Measurements from ENCODE around the gene SIX1. TPM values are rescaled to one million over a fixed set of nuclear protein-coding genes. Genes with fewer than 3 reads are reported as not detected.
A peak's percentile ranks its signal among the peaks of the same experiment; 100 is the strongest.

Gene SIX1
- total RNA-seq, 1 experiment from 2014 or later: 0.32 TPM

DNA sequence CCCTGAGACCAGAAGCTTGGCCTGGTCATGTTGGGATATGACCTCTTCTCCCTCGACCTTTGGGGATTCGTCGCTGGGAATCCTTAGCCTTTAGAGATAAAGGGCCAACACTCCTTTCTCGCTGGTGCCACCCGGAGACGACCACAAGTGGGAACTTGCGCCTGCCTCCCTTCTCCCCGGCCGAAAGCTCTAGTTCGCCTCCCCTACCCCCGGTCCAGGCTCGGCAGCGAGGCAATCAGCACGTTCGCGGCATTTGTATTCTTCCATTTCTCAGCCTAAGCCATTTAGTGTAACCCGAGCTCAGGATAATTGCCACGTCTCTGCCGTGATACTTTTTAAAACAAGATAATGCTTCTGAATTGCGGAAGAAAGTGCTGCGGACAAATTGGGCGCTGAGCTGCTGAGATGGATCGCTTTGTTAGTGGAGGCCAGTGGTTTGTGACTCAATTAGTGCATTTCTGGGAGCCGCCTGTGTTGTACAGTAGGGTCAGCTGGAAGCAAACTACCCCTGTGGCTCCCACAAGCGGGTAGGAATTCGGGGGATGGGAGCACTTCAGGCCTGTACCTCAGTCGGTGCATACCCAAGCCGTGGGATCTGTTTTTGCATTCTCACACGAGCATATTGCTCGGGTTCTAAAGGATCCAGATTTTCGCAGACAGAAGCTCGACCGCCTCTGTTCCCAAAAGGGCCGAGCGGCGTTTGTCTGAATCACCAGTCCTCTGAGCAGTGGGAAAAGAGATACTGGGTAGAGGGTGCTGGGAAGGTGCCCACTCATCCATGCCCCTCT, 6.8 kb upstream of the SIX1 start:
- H3K4me3 Mint-ChIP-seq (ENCODE audit: unreplicated experiment): peak overlapping the region; percentile 87

DNA sequence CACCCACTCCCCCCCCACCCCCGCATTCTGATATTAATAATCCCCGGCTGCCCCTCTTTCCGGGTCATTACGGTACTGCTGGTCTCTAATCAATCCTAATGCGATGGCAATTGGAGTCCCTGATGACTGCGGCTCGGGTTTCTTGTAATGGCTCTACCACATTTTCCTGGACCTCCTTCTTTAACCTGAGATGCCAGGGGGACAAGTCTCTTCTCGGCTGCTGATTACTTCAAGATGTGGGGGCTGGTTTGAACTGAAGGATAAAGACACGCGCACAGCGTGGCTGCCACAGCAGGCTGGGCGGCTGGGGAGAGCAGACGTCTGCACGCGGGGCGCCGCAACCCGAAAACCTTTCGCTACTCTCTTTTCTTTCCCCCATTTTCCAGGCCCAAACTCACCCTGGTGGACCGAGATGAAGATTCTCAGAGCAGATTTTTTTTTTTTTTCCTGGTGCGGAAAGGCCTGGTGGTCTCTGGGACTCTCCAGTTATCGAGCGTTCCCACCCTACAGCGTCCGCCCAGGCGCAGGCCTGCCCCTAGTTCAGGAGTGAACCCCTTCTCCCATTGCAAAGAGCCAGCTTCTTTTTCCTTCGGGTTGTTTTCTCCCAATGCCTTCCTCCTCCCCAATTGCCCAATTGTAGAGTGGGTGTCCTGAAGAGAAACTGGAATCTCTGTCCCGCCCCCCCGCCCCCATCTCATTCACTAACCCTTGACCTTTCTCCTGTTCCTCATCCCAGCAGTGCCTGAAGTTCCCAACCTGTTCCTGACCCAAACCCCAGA, 6.0 kb upstream of the SIX1 start:
- no peak for DNase-seq
- intact Hi-C loops (cut with micrococcal nuclease; ENCODE audit: unreplicated experiment): no loop called here
- Mint-ChIP-seq H3K4me1 (ENCODE audit: low read depth, unreplicated experiment) (peaks cover 34% of the 10 kb centered on the region), H3K27me3 (ENCODE audit: insufficient read depth, unreplicated experiment) (peaks cover 24% of the 10 kb centered on the region), H3K9me3 (ENCODE audit: unreplicated experiment) (no peaks in the 10 kb centered on the region), H3K4me3 (ENCODE audit: unreplicated experiment) (no peak overlapping the region), H3K27ac (ENCODE audit: unreplicated experiment) (no peak overlapping the region), H3K36me3 (ENCODE audit: insufficient read depth, unreplicated experiment) (peaks cover 1% of the 10 kb centered on the region)
- H3K4me3 ChIP-seq (ENCODE audit: low read depth, low read length): no peak overlapping the region
- no peaks in the 10 kb centered on the region for H3K36me3 ChIP-seq (ENCODE audit: control insufficient read depth, insufficient read depth, low read length)
- H3K9me3 ChIP-seq: no peaks in the 10 kb centered on the region
- CTCF ChIA-PET: no interaction called here
- peaks cover 1% of the 10 kb centered on the region; the same call in 1 of the 2 replicates for H3K27me3 ChIP-seq (replicated peaks; ENCODE audit: control insufficient read depth, insufficient read depth, low read length)
- peaks cover 20% of the 10 kb centered on the region for H3K4me1 ChIP-seq
- TF ChIP-seq, protein P1, sequence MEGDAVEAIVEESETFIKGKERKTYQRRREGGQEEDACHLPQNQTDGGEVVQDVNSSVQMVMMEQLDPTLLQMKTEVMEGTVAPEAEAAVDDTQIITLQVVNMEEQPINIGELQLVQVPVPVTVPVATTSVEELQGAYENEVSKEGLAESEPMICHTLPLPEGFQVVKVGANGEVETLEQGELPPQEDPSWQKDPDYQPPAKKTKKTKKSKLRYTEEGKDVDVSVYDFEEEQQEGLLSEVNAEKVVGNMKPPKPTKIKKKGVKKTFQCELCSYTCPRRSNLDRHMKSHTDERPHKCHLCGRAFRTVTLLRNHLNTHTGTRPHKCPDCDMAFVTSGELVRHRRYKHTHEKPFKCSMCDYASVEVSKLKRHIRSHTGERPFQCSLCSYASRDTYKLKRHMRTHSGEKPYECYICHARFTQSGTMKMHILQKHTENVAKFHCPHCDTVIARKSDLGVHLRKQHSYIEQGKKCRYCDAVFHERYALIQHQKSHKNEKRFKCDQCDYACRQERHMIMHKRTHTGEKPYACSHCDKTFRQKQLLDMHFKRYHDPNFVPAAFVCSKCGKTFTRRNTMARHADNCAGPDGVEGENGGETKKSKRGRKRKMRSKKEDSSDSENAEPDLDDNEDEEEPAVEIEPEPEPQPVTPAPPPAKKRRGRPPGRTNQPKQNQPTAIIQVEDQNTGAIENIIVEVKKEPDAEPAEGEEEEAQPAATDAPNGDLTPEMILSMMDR (IDR thresholded peaks at IDR 0.05; ENCODE audit: insufficient read depth in 1 of 2, low read depth in 1 of 2, low read length in 1 of 2, severe bottlenecking in 1 of 2, unreplicated experiment in 1 of 2): no peak
- no TSS peak for BruUV-seq (replicated peaks)
- POLR2A ChIA-PET: no interaction called here

More for the DNA sequence above, 6.8 kb upstream of the SIX1 start:
- Mint-ChIP-seq H3K4me1 (ENCODE audit: low read depth, unreplicated experiment) (peaks cover 26% of the 10 kb centered on the region), H3K9me3 (ENCODE audit: unreplicated experiment) (no peaks in the 10 kb centered on the region), H3K36me3 (ENCODE audit: insufficient read depth, unreplicated experiment) (no peaks in the 10 kb centered on the region), H3K27me3 (ENCODE audit: insufficient read depth, unreplicated experiment) (peaks cover 24% of the 10 kb centered on the region), H3K27ac (ENCODE audit: unreplicated experiment) (no peak overlapping the region)
- H3K9me3 ChIP-seq: no peaks in the 10 kb centered on the region
- TF ChIP-seq, protein P1 (IDR thresholded peaks at IDR 0.05; ENCODE audit: insufficient read depth in 1 of 2, low read depth in 1 of 2, low read length in 1 of 2, severe bottlenecking in 1 of 2, unreplicated experiment in 1 of 2): no peak
- no TSS peak for BruUV-seq (replicated peaks)
- peaks cover 12% of the 10 kb centered on the region for H3K4me1 ChIP-seq
- CTCF ChIA-PET: interaction anchor here (1.0 kb wide), 1 partner anchor 12 kb away, joined by 3 read pairs; no protein-coding TSS in a partner anchor
- POLR2A ChIA-PET: no interaction called here
- intact Hi-C loops (cut with micrococcal nuclease; ENCODE audit: unreplicated experiment): no loop called here
- H3K27me3 ChIP-seq (replicated peaks; ENCODE audit: control insufficient read depth, insufficient read depth, low read length): peaks cover 1% of the 10 kb centered on the region; the same call in 1 of the 2 replicates
- peak overlapping the region; percentile 59 for H3K4me3 ChIP-seq (ENCODE audit: low read depth, low read length)
- no peaks in the 10 kb centered on the region for H3K36me3 ChIP-seq (ENCODE audit: control insufficient read depth, insufficient read depth, low read length)
- DNase-seq: no peak

DNA sequence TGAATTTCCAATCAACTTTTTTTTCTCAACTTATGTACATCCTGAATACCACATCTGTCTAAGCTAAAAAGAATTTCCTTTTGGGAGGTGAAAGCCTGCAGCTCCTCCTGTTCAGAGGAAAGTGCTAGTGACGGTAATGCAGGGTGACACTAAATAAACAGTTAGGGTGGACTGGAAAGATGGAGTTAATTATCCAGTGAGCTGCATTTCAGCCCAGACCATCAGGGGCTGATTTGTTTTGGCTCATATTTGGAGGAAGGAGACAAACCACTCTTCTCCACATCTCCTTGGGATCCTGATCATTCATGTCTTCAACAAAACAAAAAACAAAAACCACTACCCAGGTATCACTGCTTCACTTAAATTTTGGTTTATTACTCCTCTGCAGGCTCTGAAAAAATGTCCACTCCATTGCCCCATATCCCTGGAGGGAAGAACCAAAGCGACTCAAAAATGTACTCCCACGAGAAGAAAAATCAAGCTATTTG, 5.1 kb upstream of the SIX1 start:
- DNase-seq: no peak
- peaks cover 1% of the 10 kb centered on the region for H3K27me3 ChIP-seq (replicated peaks; ENCODE audit: control insufficient read depth, insufficient read depth, low read length)
- H3K36me3 Mint-ChIP-seq (ENCODE audit: insufficient read depth, unreplicated experiment): peaks cover 9% of the 10 kb centered on the region
- POLR2A ChIA-PET: no interaction called here
- H3K4me3 Mint-ChIP-seq (ENCODE audit: unreplicated experiment): no peak overlapping the region
- H3K27me3 Mint-ChIP-seq (ENCODE audit: insufficient read depth, unreplicated experiment): peaks cover 24% of the 10 kb centered on the region
- CTCF ChIA-PET: no interaction called here
- H3K36me3 ChIP-seq (ENCODE audit: control insufficient read depth, insufficient read depth, low read length): no peaks in the 10 kb centered on the region
- peaks cover 38% of the 10 kb centered on the region for H3K4me1 Mint-ChIP-seq (ENCODE audit: low read depth, unreplicated experiment)
- no peak overlapping the region for H3K27ac Mint-ChIP-seq (ENCODE audit: unreplicated experiment)
- H3K4me3 ChIP-seq (ENCODE audit: low read depth, low read length): no peak overlapping the region
- H3K9me3 Mint-ChIP-seq (ENCODE audit: unreplicated experiment): no peaks in the 10 kb centered on the region
- intact Hi-C loops (cut with micrococcal nuclease; ENCODE audit: unreplicated experiment): no loop called here
- BruUV-seq (replicated peaks): no TSS peak
- TF ChIP-seq, protein P1 (IDR thresholded peaks at IDR 0.05; ENCODE audit: insufficient read depth in 1 of 2, low read depth in 1 of 2, low read length in 1 of 2, severe bottlenecking in 1 of 2, unreplicated experiment in 1 of 2): no peak
- H3K9me3 ChIP-seq: no peaks in the 10 kb centered on the region
- peaks cover 29% of the 10 kb centered on the region for H3K4me1 ChIP-seq
